Erythroblast (primary cell): ENCODE measurements around the gene ANKRD16.

Experiments used
- DNase-seq, 2 experiments: peaks; one replicate each; lab custom pipeline; 2025; lab: John Stamatoyannopoulos, UW
- GATA1 ChIP-seq: IDR thresholded peaks from 2 replicates; pipeline ENCODE4 v1.6.1; 2011; ENCODE audit warnings: low read depth, mild to moderate bottlenecking, control low read depth, low read length, moderate library complexity
- POLR2A ChIP-seq: IDR thresholded peaks from 2 replicates; pipeline ENCODE4 v1.6.1; 2011; ENCODE audit warnings: mild to moderate bottlenecking, low read length

The ANKRD16 gene

DNA sequence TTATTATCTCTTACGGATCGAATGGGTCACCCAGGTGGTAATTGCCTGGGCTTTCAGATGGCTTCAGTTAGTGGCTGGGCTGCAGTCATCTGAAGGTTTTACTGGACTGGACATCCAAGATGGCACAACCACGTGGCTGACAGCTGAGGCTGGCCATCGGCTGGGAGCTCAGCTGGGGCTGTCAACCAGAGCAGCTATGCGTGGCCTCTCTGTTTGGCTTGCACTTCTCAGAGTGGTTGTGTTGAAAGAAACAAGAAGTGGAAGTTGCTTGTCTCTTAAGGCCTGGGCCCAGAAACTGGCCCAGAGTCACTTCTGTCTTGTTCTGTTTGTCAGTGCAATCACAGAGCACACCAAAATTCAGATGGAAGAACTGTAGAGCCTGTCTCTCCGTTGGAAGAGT is 70.8 kb downstream of the ANKRD16 start:
- TF ChIP-seq POLR2A (no peak), GATA1 (no peak)
- DNase-seq = no peak

DNA sequence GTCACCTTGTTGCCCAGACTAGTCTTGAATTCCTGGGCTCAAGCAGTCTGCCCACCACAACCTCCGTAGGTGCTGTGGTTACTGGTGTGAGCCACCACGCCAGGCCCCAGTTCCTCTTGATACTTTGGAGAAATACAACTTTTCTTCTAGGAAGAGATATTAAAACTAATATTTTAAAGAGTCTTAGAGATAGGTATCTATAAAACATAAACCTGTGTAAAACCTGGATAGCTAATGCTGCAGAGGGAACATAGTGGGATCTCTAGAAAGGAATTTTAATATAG is 71.7 kb downstream of the ANKRD16 start:
- TF ChIP-seq GATA1 (no peak), POLR2A (no peak)
- DNase-seq = no peak

DNA sequence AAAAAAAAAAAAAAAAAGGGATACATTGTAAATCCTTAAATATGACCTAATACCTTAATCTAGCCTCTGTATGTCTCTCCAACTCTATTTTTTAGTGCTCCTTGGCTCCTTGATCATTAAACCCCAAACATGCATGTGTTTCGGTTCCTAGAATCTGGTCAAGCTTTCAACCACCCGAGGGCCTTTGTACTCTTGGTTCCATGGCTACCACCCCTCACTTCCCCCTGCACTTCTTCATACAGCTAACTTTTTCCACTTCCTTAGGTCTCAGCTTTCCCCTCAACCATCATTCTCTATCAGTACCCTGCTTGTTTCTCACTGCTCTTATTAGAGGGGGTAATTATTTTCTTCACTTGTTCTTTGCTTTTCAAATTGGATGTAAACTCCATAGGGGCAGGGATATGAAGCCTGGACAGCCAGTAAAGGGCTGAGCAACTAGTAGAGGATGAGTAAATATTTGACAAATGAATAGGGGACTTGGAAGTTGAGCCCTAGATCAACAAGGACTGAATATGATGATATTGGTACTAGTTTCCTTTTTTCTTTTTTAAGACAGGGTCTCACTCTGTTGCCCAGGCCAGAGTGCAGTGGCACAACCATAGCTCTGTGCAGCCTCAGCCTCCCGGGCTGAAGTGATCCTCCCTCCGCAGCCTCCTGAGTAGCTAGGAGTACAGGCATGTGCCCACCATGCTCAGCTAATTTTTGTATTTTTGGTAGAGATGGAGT is 72.2 kb downstream of the ANKRD16 start:
- TF ChIP-seq POLR2A = no peak
- TF ChIP-seq GATA1 = no peak
- no peak for DNase-seq

DNA sequence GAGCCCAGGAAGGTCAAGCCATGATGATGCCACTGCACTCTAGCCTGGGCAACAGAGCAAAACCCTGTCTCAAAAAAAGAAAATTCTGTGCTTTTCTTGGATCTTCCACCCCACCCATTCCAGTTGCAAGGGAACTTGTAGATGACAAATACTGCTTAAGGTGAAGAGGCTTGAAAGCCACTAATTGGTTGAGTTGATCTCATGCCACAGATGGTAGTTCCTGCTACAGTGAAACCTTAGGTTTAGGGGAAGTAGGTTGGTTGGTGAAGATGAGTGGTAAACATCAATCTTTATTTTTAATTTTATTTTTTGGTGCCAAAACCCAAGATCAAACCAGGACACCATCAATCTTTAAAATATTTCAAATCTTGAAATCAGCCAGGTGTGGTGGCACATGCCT is 73.5 kb downstream of the ANKRD16 start:
- TF ChIP-seq POLR2A = no peak
- TF ChIP-seq GATA1 = no peak
- no peak for DNase-seq

DNA sequence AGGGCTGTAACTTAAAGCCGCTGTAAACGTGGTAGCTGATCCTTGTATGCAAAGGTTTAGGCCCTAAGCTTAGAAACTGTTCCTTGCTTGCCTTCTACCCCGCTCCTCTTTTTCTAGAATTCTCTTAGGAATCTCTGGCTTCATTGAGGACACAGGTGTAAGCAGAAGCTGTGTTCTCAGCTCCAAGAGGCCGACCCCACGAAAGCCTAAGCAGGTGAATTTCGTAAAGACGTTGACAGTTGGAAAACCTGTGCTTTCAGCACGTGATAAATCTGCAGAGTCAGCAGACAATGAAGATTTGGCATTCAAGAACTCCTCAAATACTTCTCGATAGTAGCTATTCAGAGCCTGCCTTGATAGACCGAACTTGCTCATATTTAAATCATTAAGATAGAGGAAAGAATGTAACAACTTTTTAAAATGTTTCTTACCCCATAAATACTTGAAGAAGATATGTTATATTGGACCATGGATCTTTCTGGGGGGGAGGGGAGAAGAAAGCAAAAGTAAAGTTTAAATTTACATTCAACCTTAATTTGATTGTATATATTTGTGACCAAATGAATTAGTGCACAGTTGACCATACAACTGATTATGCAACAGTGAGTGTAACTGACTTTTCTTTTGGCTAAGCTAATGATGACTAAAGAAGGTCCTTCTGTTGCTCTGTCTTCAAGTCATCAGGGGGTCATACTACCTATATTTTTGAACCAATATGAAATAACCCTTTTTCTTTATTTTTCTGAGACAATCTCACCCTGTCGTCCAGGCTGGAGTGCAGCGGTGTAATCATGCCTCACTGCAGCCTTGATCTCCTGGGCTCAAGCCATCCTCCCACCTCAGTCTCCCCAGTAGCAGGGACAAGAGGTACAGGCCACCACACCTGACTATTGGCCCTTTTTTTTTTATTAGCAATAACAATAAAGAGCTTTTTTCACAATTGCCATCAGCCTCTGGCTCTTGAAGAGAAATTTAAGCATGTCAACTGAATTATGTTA is 75.3 kb downstream of the ANKRD16 start:
- peak; percentile 72 to 77 for DNase-seq
- TF ChIP-seq GATA1 = no peak
- TF ChIP-seq POLR2A = no peak

DNA sequence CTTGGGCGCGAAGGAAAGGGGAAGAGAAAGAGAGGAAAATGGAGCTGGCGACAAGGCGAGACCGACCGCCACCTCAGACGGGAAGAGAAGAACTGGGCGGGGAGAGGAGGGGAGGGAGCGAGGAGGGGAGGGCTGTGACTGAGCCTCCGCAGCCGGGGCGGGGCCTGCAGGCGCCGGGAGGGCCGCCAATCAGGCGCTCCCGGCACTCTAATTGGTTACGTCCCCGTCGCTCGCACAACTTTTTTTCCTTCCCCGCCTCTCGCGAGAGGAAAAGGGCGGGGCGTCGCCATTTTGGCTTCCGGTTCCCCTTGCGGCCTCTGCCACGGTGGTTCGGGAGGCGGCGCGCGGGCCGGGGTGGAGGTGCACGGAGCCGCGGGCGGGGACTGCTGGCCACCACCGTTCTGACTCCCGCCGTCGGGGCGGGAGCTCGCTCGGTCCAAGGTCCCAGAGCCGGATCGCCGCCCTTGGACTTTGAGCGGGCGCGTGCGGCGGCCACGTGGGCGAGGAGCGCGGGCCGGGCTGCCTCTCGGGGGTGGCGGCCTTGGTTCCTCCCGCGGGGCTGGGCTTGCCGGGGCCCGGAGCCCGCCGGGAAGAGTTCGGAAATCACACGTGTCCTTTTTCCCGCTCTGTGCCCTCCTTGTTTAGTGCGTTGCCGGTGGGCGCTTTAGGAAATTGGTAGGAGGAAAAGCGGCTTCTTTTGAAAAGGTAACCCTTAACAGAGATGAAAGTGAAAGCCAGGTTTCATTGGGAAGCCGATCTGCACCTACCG is 76.2 kb downstream of the ANKRD16 start, which contains the start of gene GDI2:
Gene GDI2 (minus strand): TSS at position 94 of the 769 bp plus-strand sequence. CDS start 176 bp downstream, outside the sequence.
- DNase-seq = peak; percentile 98 to 99

DNA sequence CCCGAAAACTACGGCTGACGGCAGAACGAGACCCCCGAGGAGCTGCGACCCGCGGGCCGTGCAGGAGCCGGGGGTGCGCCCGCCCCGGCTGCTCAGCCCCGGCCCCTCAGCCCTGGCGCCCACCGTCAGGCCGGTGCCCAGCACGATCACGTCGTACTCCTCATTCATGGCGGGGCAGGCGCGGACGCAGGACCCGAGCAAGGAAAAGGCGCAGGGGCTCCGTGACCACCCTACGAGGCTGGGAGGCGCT is 76.7 kb downstream of the ANKRD16 start:
- DNase-seq = no peak
- TF ChIP-seq POLR2A (no peak), GATA1 (no peak)

More for the DNA sequence above, 76.2 kb downstream of the ANKRD16 start, which contains the start of gene GDI2:
- TF ChIP-seq GATA1 (no peak), POLR2A (peak; percentile 91)

DNA sequence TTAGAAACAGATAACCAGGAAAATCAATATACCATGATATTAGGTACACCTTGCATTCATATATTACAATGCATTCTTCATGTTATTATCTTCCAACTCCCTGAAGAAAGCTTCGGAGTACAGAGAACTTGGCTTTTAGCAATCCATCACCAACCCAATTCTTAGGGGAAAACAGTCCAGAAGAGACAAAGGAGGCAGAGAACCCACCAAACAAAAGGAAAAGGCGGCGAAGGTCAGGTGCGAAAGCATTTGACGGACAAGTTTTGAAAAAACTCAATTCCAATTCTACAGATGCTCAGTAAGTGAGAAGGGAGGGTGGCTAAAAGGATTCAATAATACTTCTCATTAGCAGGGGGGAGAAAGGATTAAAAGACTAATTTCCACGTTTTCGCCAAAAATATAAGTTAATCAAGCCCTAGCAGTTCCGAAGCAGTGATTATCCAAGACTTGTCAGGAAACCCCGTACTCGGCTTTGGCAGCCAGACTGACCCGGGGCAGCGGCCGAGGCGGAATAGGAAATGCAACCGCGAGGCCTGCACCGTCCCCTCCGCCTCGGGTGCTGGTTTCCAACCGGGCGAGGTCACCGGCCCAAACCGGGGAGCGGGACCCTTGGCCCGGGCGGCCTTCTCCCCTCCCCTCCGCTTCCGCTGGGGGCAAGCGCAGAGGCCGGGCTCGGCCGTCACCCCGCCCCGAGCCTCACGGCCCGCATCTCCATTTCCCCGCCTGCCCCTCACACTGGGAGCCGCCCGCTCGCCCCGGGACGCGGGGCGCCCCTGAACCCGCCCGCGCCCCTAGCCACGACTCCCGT is 77.2 kb downstream of the ANKRD16 start:
- TF ChIP-seq POLR2A (no peak), GATA1 (no peak)
- DNase-seq = peak; percentile 71 to 81
